HFF-Myc (cell line): ENCODE results near the gene RBPMS2.

Experiments used
- DNase-seq: peaks from one replicate; pipeline ENCODE4 v3.0.0-alpha.2; 2011; ENCODE audit warnings: low read depth; ENCODE audit errors: extremely low read depth
- H3K4me3 ChIP-seq: replicated peaks from 2 replicates; pipeline ENCODE4 v1.5.1; 2011; ENCODE audit warnings: low read depth, mild to moderate bottlenecking, control low read depth, low read length
- TF ChIP-seq, protein P1 (sequence below): IDR thresholded peaks from 2 replicates; pipeline ENCODE4 v1.5.1; 2012; ENCODE audit warnings: mild to moderate bottlenecking, low read depth, low read length, control low read depth; ENCODE audit errors: missing control alignments

RBPMS2 gene

DNA sequence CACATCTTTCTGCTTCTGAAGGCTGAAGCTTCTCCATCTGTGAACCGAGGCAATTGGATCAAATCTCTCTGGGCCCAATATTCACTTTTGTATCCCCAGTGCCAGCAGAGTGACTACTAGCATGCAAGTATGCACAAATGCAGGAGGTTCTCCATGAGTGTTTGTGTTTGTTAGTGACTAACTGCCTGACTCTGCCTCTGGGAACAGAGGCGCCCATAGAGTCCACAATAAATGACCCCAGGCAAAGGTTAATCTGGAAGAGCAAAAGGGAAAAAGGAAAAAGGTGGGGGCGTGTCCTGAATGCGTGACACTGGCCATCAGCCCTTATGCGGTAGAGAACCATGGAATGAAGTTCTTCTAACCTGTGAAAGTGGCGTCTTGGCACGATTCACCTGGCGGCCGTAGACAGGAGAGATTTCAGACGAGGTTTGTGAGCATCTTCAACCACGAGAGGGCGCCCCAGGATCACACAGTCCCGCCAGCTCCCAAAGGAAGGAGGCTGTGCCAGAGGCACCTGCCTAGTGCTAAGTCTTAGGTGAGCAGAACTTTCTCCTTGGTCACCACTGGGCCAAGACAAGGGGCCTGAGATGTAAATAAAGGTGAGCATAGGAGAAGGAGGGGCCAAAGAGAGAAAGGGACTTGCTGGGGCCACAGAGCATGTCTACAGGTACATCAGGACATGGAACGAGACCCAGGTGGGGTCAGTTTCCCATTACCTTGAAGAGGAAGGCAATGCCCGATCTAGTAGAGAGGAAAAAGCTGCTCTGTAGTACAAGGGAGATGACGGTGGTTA lies 44.2 kb downstream of the RBPMS2 start:
- H3K4me3 ChIP-seq: no peak overlapping the region
- TF ChIP-seq, protein P1, sequence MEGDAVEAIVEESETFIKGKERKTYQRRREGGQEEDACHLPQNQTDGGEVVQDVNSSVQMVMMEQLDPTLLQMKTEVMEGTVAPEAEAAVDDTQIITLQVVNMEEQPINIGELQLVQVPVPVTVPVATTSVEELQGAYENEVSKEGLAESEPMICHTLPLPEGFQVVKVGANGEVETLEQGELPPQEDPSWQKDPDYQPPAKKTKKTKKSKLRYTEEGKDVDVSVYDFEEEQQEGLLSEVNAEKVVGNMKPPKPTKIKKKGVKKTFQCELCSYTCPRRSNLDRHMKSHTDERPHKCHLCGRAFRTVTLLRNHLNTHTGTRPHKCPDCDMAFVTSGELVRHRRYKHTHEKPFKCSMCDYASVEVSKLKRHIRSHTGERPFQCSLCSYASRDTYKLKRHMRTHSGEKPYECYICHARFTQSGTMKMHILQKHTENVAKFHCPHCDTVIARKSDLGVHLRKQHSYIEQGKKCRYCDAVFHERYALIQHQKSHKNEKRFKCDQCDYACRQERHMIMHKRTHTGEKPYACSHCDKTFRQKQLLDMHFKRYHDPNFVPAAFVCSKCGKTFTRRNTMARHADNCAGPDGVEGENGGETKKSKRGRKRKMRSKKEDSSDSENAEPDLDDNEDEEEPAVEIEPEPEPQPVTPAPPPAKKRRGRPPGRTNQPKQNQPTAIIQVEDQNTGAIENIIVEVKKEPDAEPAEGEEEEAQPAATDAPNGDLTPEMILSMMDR: peak; percentile 80
- DNase-seq: peak; percentile 24

DNA sequence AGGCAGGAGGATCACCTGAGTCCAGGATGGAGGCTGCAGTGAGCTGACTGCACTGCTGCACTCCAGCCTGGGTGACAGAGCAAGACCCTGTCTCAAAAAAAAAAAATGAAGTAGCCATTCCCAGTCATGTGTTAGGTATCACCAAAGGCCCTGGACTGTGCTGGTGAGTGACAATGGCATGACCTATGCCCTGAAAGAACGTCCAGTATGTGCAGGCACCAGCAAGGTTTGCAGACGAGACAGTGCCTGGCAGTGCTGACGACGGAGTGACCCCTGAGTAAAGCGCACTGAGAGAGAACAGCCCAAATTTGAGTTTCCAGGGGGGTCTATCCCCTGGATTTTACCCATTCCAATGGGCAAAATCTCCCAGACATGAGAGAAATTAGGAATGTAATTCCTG lies 45.2 kb downstream of the RBPMS2 start:
- H3K4me3 ChIP-seq: no peak overlapping the region
- TF ChIP-seq, protein P1: no peak
- no peak for DNase-seq

- DNase-seq: no peak
- TF ChIP-seq, protein P1: no peak
- H3K4me3 ChIP-seq: no peak overlapping the region
These were observed 55.2 kb downstream of the RBPMS2 start for GRCh38 chr15:64720188-64720587.

- TF ChIP-seq, protein P1: no peak
- no peak overlapping the region for H3K4me3 ChIP-seq
- no peak for DNase-seq
These were observed 57.5 kb downstream of the RBPMS2 start for GRCh38 chr15:64717735-64718495.

GRCh38 chr15:64717130-64717529 lies 58.3 kb downstream of the RBPMS2 start:
- DNase-seq: no peak
- H3K4me3 ChIP-seq: no peak overlapping the region
- TF ChIP-seq, protein P1: no peak

- DNase-seq: no peak
- H3K4me3 ChIP-seq: no peak overlapping the region
- TF ChIP-seq, protein P1: no peak
These were observed 58.9 kb downstream of the RBPMS2 start for GRCh38 chr15:64716452-64716851.
